PC-3 (cell line): ENCODE data around the gene SLC22A13.

Experiments
- CTCF ChIP-seq: fragments of 300-600 bp; sonication (generic); conservative IDR thresholded peaks from 2 replicates; pipeline ENCODE4 v1.5.1; 2017; ENCODE audit warnings: antibody characterized with exemption, low read depth, mild to moderate bottlenecking, low read length
- EZH2 ChIP-seq: fragments of 300-600 bp; sonication (generic); IDR thresholded peaks from one replicate; pipeline ENCODE4 v1.6.1; 2017; ENCODE audit warnings: antibody characterized with exemption, mild to moderate bottlenecking, low read length; ENCODE audit not compliant: unreplicated experiment
- EZH2phosphoT487 ChIP-seq: fragments of 300-600 bp; sonication (generic); IDR thresholded peaks from 2 replicates; pipeline ENCODE4 v1.6.1; 2018; ENCODE audit warnings: mild to moderate bottlenecking, antibody characterized with exemption, low read length, borderline replicate concordance

DNA sequence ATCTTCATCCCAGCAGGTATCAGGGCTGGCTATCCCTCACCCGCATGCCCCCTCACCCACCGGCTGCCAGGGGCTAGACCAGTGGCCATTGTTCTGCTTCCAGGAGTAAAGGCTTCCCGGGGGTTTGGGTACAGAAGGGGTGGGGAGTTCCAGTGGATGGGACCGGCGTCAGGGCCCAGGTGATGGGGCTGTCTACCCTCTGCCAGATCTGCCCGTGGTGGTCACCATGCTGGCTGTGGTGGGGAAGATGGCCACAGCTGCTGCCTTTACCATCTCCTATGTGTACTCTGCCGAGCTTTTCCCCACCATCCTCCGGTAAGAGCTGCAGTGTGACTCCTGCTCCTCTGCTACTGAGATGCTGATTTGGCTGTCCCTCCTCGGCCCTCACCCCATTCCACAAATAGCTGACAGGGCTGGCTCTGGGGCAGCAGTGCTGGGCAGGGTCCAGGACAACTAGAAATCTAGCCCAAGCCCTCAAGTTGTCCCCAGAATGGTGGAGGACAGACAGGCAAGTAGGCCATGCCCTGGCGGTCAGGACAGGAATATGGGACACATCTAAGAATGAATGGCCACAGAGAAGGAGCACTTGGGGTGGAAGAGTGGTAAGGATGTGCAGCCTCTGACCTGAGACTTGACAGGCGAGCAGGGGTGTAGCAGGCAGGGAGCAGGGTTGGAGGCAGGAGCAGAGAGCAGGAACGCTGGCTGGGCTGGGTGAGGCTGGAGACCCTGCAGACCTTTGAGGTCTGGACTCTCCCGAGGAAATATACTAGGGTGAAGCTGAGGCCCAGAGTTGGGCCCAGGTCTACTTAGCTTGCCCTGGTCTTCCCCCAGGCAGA lies 10.7 kb downstream of the SLC22A13 start:
- TF ChIP-seq CTCF (no peak), EZH2 (no peak), EZH2phosphoT487 (no peak)
